GM19438 (cell line): ENCODE results near the gene SCAMP5.

ENCODE experiments used
- ATAC-seq: cut with Tn5 transposase; IDR thresholded peaks from one replicate; pipeline ENCODE4 v1.9.1; 2021; ENCODE audit warnings: low read depth; ENCODE audit not compliant: unreplicated experiment

SCAMP5 gene

DNA sequence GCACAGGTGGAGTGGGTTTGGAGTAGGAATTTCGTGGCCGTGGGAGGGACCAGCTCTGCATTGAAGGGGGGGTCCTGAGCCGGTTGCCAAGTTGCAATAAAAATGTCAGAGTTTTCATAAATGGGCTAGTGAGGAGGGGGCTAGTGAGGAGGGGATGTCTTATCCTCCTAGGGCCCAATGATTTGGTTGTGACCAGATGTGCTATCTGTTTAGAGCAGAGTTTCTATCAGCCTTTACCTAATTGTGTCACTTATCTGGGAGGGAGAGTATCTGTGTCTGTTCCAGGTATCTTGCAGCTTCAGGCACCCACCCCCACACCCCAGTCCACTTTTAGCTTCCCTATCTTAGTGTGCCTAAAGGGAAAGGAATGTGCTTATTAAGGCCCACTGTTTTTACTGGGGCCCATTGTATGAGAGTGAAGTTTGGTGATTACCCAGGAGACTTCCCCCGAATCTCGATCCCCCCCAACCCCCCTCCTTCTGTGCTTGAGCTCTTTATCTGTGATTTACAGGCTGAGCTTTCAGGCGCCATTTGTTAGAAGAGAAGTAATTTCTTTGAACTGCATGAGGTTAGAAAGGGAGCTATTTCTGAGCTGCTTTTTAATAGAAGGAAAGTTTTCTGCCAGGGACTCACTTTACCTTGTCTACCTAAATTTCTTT, 70.6 kb downstream of the SCAMP5 start:
- no peak for ATAC-seq

DNA sequence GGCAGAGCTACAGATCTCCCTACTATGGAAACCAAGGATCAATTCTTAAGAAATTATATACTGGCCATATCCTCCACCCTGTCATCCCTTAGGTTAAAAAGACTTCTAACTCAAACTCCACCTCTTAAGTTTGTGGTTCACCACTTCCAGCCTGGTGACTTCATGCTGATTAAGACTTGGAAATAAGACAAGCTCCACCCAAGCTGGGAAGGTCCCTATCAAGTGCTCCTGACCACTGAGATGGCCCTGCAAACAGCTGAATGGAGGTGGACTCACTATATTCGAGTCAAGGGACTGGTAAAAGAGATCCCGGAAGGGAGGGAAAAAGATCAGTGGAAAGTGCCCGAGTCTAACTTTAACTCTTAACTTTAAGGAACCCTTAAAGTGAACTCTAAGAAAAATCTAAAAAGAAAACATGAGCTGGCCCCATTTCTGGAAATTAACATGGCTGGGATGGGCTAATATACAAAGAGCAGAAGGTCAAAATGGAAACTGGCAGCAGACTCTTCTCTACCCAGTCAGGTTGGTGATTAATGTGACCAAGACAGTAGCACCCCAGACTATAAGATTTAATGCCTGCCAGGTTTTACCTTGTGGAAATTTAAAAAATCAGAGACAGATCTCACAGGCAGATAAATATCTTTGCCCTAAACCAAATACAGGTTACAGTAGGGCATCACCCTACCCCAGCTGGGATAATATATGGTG, 71.9 kb downstream of the SCAMP5 start:
- no peak for ATAC-seq

DNA sequence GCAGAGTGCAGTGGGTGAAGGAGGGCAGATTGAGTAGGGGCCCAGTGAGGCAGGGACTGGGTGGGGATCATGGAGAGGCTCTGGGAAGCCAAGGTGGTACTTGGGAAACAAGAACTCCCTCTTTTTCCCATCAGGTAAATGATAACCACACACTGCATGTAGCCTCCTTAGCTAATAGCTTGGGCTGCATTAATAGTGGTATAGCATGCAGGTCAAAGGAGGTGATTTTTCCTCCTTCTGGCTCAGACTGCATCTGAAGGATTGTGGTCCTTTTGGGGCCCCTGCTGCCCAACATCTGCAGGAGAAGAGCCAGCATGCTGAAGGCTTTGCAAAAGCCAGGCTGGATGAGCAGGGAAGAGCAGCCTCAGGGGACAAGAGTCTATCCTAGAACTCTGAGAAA, 73.4 kb downstream of the SCAMP5 start:
- ATAC-seq: no peak

DNA sequence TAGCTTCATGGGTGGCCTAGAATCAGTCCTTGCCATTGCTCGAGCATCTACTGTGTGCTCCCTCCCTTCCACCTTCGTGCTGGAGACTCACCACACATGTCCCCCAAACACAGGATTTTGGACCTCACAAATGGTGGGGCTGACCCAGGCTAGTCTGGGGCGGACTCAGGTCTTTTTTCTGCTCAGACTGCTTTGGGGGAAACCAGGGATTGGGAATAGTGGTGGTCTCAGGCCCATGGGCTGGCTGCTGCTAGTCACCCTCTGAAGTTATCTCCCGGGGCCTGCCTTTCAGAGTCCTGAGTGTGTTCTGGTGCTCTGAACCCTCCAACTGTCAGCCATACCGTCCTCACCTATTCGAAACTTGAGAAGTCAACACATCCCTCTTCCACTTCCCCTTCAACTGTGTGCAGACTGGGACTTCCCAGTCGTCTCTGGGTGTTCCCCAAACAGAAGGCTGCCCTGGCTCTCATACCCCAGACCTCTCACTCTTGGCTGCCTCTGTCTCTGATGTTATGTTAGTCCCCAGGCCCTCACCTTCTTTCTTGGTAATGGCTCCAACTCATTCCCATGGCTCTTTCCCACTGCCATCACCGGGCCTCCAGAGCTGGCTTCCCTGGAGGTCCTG, 74.0 kb downstream of the SCAMP5 start:
- ATAC-seq: peak; percentile 87

DNA sequence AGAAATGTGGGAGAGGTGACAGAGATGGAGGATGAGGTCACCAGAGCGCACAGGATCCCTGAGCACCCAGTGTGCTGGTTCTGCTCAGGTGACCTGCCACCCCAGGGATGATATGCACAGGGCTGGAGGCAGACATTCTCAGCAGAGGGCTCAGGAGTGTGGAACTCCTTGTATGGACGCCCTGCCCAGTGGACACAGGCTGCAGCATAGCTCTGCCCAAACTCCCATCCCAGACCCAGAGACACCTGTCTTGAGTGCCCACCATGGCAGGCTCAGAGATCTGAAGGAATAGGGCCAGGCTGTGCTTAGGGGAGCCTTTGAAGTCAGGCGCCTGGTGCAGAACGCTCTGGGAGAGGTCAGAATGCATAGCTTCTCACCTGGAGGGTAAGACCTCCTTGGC, 75.3 kb downstream of the SCAMP5 start:
- ATAC-seq: no peak
